CD4-positive, alpha-beta T cell (primary cell): ENCODE results near the gene SRGAP1. TPM values are rescaled to one million over a fixed set of nuclear protein-coding genes. Genes with fewer than 3 reads are reported as not detected.
"Not testable (repeated sequence)": the region's sequence is repeated elsewhere in the genome, so short reads cannot be mapped to it uniquely, and the experiment has no call there.

ENCODE experiments used
- ATAC-seq: fragments of 200-7000 bp; cut with Tn5 transposase; one replicate; pipeline ENCODE4 v1.10.0; 2022; ENCODE audit warnings: mild to moderate bottlenecking; ENCODE audit not compliant: poor library complexity
- CTCF ChIA-PET: fragments of 350-600 bp; sonication (Branson Sonifier 250); formaldehyde crosslinking; loops from one replicate; lab custom pipeline; 2021; ENCODE audit warnings: antibody characterized with exemption, inconsistent platforms; lab: Charles Lee
- POLR2A ChIA-PET: fragments of 350-600 bp; sonication (Branson Sonifier 250); formaldehyde crosslinking; loops from one replicate; lab custom pipeline; 2021; ENCODE audit warnings: antibody characterized with exemption, inconsistent platforms; lab: Charles Lee
- DNase-seq, 14 experiments: peaks; one replicate each; pipeline ENCODE4 v3.0.0-alpha.2; 2013 to 2020; ENCODE audit warnings: mixed read lengths in 2 of 14
- H3K27ac ChIP-seq, 2 donors: one replicate each; pipeline versions ENCODE4 v1.5.1 to v1.7.0; 2013; ENCODE audit warnings: low read length in 2 of 2, low read depth in 1 of 2, mild to moderate bottlenecking in 1 of 2
- H3K27me3 ChIP-seq, 2 experiments: 1 replicate in 1 of 2; 2 replicates in 1 of 2; pipeline versions ENCODE4 v1.6.1 to v1.7.0; 2013; ENCODE audit warnings: low read length in 2 of 2, control low read depth in 1 of 2, mild to moderate bottlenecking in 1 of 2, moderate library complexity in 1 of 2; ENCODE audit not compliant: insufficient read depth in 2 of 2, control insufficient read depth in 1 of 2
- H3K36me3 ChIP-seq: one replicate; pipeline ENCODE4 v1.6.1; 2013; ENCODE audit warnings: low read length, control low read depth; ENCODE audit not compliant: insufficient read depth
- H3K4me1 ChIP-seq: one replicate; pipeline ENCODE4 v1.6.1; 2013; ENCODE audit warnings: low read length, control low read depth; ENCODE audit not compliant: insufficient read depth
- H3K4me3 ChIP-seq: one replicate; pipeline ENCODE4 v1.5.1; 2013; ENCODE audit warnings: mild to moderate bottlenecking, low read length, moderate library complexity
- H3K9me3 ChIP-seq, 2 experiments: 1 replicate in 1 of 2; 2 replicates in 1 of 2; pipeline versions ENCODE4 v1.6.1 to v1.7.0; 2013; ENCODE audit warnings: low read length in 2 of 2, mild to moderate bottlenecking in 2 of 2, control low read depth in 1 of 2, moderate library complexity in 1 of 2; ENCODE audit not compliant: control insufficient read depth in 1 of 2, insufficient read depth in 1 of 2
- H3K27ac Mint-ChIP-seq: one replicate; pipeline ENCODE4 v1.8.0; 2020; ENCODE audit warnings: mixed read lengths
- H3K27me3 Mint-ChIP-seq: one replicate; pipeline ENCODE4 v1.8.0; 2021; ENCODE audit warnings: mixed read lengths
- H3K36me3 Mint-ChIP-seq: one replicate; pipeline ENCODE4 v1.8.0; 2021; ENCODE audit warnings: low read depth, mixed read lengths
- H3K4me1 Mint-ChIP-seq: one replicate; pipeline ENCODE4 v1.8.0; 2021; ENCODE audit warnings: low read depth, mixed read lengths
- H3K4me3 Mint-ChIP-seq: one replicate; pipeline ENCODE4 v1.8.0; 2020; ENCODE audit warnings: mild to moderate bottlenecking, mixed read lengths
- H3K9me3 Mint-ChIP-seq: one replicate; pipeline ENCODE4 v1.8.0; 2020; ENCODE audit warnings: mixed read lengths
- CTCF ChIP-seq: fragments of 200-600 bp; IDR thresholded peaks from one replicate; pipeline ENCODE4 v1.8.0; 2022; ENCODE audit warnings: antibody characterized with exemption, mild to moderate bottlenecking
- intact Hi-C, 2 experiments: fragments of 100-400 bp; cut with DNase I in 1 of 2; cut with micrococcal nuclease in 1 of 2; formaldehyde crosslinking; loops; one replicate each; pipeline versions ENCODE4 v1.15.1 to v1.9.0; 2023 to 2025; cut with DNase I, micrococcal nuclease
- total RNA-seq, 174 experiments: library from RNA in 2 of 174; stranded (reverse) in 2 of 174; gene quantifications; one replicate each; pipeline ENCODE4 v1.2.3 and lab custom pipeline; 2021 to 2026

SRGAP1 gene
- total RNA-seq, 2 experiments from 2014 or later: 0.03 TPM; not detected in 1

GRCh38 chr12:63838411-63838810 is 6.1 kb upstream of the SRGAP1 start:
- Histone ChIP-seq H3K27ac (no peak overlapping the region), H3K36me3 (no peaks in the 10 kb centered on the region), H3K27me3 (peaks cover 6% of the 10 kb centered on the region in 2 experiments), H3K4me1 (peaks cover 4% of the 10 kb centered on the region), H3K9me3 (no peaks in the 10 kb centered on the region), H3K4me3 (no peak overlapping the region)
- CTCF ChIA-PET: no interaction called here
- Mint-ChIP-seq H3K4me3 (no peak overlapping the region), H3K27ac (no peak overlapping the region), H3K27me3 (peaks cover 14% of the 10 kb centered on the region), H3K9me3 (no peaks in the 10 kb centered on the region), H3K36me3 (no peaks in the 10 kb centered on the region), H3K4me1 (no peaks in the 10 kb centered on the region)
- ATAC-seq: no peak
- intact Hi-C loops: no loop called here
- TF ChIP-seq CTCF: no peak
- no peak for DNase-seq
- POLR2A ChIA-PET: no interaction called here

GRCh38 chr12:63841011-63841410 is 3.5 kb upstream of the SRGAP1 start:
- H3K27me3 Mint-ChIP-seq: peaks cover 26% of the 10 kb centered on the region
- H3K36me3 Mint-ChIP-seq: no peaks in the 10 kb centered on the region
- TF ChIP-seq CTCF: no peak
- Histone ChIP-seq H3K27me3 (peaks cover 12 to 24% of the 10 kb centered on the region in 2 experiments), H3K27ac (no peak overlapping the region), H3K4me3 (no peak overlapping the region), H3K4me1 (peaks cover 15% of the 10 kb centered on the region), H3K9me3 (no peaks in the 10 kb centered on the region), H3K36me3 (no peaks in the 10 kb centered on the region)
- no peak overlapping the region for H3K4me3 Mint-ChIP-seq
- intact Hi-C loops: loop anchor here (5.0 kb wide), 1 partner anchor 551 kb away; the partner anchor contains the start of gene C12orf56 (in 2 of the 2)
- POLR2A ChIA-PET: no interaction called here
- H3K27ac Mint-ChIP-seq: no peak overlapping the region
- no peak for DNase-seq
- peaks cover 6% of the 10 kb centered on the region for H3K4me1 Mint-ChIP-seq
- CTCF ChIA-PET: no interaction called here
- no peaks in the 10 kb centered on the region for H3K9me3 Mint-ChIP-seq
- ATAC-seq: no peak

- ChIA-PET POLR2A (no interaction called here), CTCF (no interaction called here)
- TF ChIP-seq CTCF: no peak
- peaks cover 15% of the 10 kb centered on the region for H3K4me1 ChIP-seq
- Mint-ChIP-seq H3K36me3 (no peaks in the 10 kb centered on the region), H3K4me3 (peak overlapping the region; percentile 62), H3K27ac (no peak overlapping the region), H3K27me3 (peaks cover 32% of the 10 kb centered on the region), H3K4me1 (peaks cover 6% of the 10 kb centered on the region), H3K9me3 (no peaks in the 10 kb centered on the region)
- DNase-seq: no peak
- no peak overlapping the region for H3K4me3 ChIP-seq
- H3K27ac ChIP-seq: no peak overlapping the region
- intact Hi-C loops: loop anchor here (5.0 kb wide), 1 partner anchor 551 kb away; the partner anchor contains the start of gene C12orf56 (in 2 of the 2)
- H3K27me3 ChIP-seq: peaks cover 12 to 24% of the 10 kb centered on the region in 2 experiments
- H3K9me3 ChIP-seq: no peaks in the 10 kb centered on the region
- H3K36me3 ChIP-seq: no peaks in the 10 kb centered on the region
- no peak for ATAC-seq
Measured at GRCh38 chr12:63841571-63841970, 2.9 kb upstream of the SRGAP1 start.

- H3K4me1 ChIP-seq: peaks cover 15% of the 10 kb centered on the region
- H3K27ac ChIP-seq, H3K36me3 Mint-ChIP-seq, DNase-seq, H3K4me3 ChIP-seq, ATAC-seq, POLR2A ChIA-PET, CTCF ChIA-PET, H3K36me3 ChIP-seq, H3K9me3 Mint-ChIP-seq, H3K27ac Mint-ChIP-seq, H3K4me1 Mint-ChIP-seq, H3K9me3 ChIP-seq: not testable (repeated sequence)
- peaks cover 34% of the 10 kb centered on the region for H3K27me3 Mint-ChIP-seq
- peak overlapping the region; percentile 56 for H3K4me3 Mint-ChIP-seq
- intact Hi-C loops: loop anchor here (5.0 kb wide), 1 partner anchor 550 kb away; the partner anchor contains the start of gene C12orf56 (in 2 of the 2)
- peaks cover 12 to 24% of the 10 kb centered on the region in 2 experiments for H3K27me3 ChIP-seq
Measured at GRCh38 chr12:63842750-63843149, 1.8 kb upstream of the SRGAP1 start.
